ENCODE measurements around the gene ECEL1. TPM values are rescaled to one million over a fixed set of nuclear protein-coding genes. Genes with fewer than 3 reads are reported as not detected.
"Not testable (repeated sequence)": the region's sequence is repeated elsewhere in the genome, so short reads cannot be mapped to it uniquely, and the experiment has no call there.

The ECEL1 gene
- not detected for total RNA-seq

- POLR2A ChIA-PET, result no interaction called here
- ATAC-seq (ENCODE audit: low read depth) (no peak), DNase-seq (peak; percentile 52)
- Mint-ChIP-seq H3K9me3 (no peaks in the 10 kb centered on the region), H3K4me3 (no peak within 1 kb of the TSS), H3K4me1 (no peaks in the 10 kb centered on the region), H3K27me3 (peaks cover 47% of the 10 kb centered on the region), H3K27ac (no peak within 1 kb of the TSS), H3K36me3 (no peaks in the 10 kb centered on the region)
Measured at GRCh38 chr2:232487385-232488096, at the start of gene ECEL1. ECEL1 (minus strand) TSS chr2:232487834; CDS start chr2:232486653, 1,181 bp downstream.

DNA sequence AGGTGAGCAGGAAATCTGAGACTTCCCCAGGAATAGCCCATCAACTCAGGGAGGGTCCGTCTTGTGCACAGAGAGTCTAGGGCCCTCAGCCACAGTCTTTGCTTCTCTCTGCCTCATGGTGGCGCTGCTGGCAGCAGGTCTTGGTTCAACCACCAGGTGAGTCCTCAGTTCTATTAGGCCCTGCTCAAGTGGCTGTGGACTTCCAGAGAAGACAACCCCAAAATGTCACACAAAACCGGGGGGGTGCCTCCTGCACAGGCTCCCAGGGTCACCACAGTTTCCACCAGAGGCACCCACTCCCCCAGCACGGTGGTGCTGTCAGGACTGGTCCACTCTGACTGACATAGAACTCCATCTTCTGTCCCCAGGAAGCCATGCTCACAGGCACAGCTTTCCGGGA is 49.4 kb upstream of the ECEL1 start:
- Mint-ChIP-seq H3K27me3 (peaks cover 7% of the 10 kb centered on the region), H3K9me3 (peaks cover 2% of the 10 kb centered on the region), H3K36me3 (peaks cover 3% of the 10 kb centered on the region), H3K27ac (no peak overlapping the region), H3K4me1 (peaks cover 9% of the 10 kb centered on the region), H3K4me3 (no peak overlapping the region)
- DNase-seq (peak; percentile 28), ATAC-seq (ENCODE audit: low read depth) (no peak)
- POLR2A ChIA-PET, result no interaction called here

GRCh38 chr2:232535761-232536530 is 48.3 kb upstream of the ECEL1 start:
- peak; percentile 25 for DNase-seq
- H3K36me3 Mint-ChIP-seq, result peaks cover 3% of the 10 kb centered on the region
- POLR2A ChIA-PET, result no interaction called here
- H3K9me3 Mint-ChIP-seq, result peaks cover 2% of the 10 kb centered on the region
- no peak overlapping the region for H3K4me3 Mint-ChIP-seq
- peaks cover 9% of the 10 kb centered on the region for H3K4me1 Mint-ChIP-seq
- peaks cover 7% of the 10 kb centered on the region for H3K27me3 Mint-ChIP-seq
- H3K27ac Mint-ChIP-seq, result no peak overlapping the region
- no peak for ATAC-seq (ENCODE audit: low read depth)

DNA sequence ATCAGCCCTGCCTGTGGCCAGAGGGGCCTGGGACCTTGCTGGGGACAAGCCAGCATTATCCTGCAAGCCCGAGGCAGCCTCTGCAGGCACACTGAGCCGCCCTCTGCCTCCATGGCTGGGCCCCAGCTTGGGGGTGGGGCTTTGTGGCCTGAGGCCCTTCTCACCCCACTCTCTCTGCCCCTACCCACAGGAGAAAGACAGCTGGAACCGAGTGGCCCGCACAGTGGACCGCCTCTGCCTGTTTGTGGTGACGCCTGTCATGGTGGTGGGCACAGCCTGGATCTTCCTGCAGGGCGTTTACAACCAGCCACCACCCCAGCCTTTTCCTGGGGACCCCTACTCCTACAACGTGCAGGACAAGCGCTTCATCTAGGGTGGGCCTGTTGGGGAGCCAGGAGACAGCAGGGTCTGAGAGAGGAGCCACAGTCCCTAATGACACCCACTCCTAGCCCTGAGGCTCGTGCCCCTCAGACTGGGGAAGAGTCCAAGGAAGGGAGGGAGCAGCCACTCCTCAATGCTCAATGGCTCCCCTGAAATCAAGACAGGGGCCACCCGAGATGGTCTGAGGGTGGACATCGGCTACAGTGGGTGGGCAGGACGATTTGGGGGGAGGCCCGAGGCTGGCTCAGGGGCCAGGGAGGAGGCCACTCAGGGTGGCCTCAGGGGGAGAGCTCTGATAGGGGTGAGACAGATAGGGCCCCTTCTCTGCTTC is 47.5 kb upstream of the ECEL1 start:
- H3K27me3 Mint-ChIP-seq, result peaks cover 7% of the 10 kb centered on the region
- peaks cover 3% of the 10 kb centered on the region for H3K36me3 Mint-ChIP-seq
- no peak overlapping the region for H3K4me3 Mint-ChIP-seq
- peaks cover 2% of the 10 kb centered on the region for H3K9me3 Mint-ChIP-seq
- H3K27ac Mint-ChIP-seq, result no peak overlapping the region
- ATAC-seq (ENCODE audit: low read depth) (no peak), DNase-seq (peak; percentile 10)
- peaks cover 9% of the 10 kb centered on the region for H3K4me1 Mint-ChIP-seq
- POLR2A ChIA-PET, result no interaction called here

- ATAC-seq (ENCODE audit: low read depth) (no peak), DNase-seq (peak; percentile 20)
- H3K27me3 Mint-ChIP-seq, result peaks cover 7% of the 10 kb centered on the region
- H3K27ac Mint-ChIP-seq, result no peak overlapping the region
- no peak overlapping the region for H3K4me3 Mint-ChIP-seq
- H3K36me3 Mint-ChIP-seq, result peaks cover 3% of the 10 kb centered on the region
- POLR2A ChIA-PET, result no interaction called here
- peaks cover 12% of the 10 kb centered on the region for H3K4me1 Mint-ChIP-seq
- peaks cover 2% of the 10 kb centered on the region for H3K9me3 Mint-ChIP-seq
Measured at GRCh38 chr2:232533944-232534710, 46.5 kb upstream of the ECEL1 start.

GRCh38 chr2:232532821-232533220 is 45.2 kb upstream of the ECEL1 start:
- H3K9me3 Mint-ChIP-seq; H3K36me3 Mint-ChIP-seq; H3K4me3 Mint-ChIP-seq; ATAC-seq (ENCODE audit: low read depth); H3K27me3 Mint-ChIP-seq; POLR2A ChIA-PET; H3K4me1 Mint-ChIP-seq; H3K27ac Mint-ChIP-seq: not testable (repeated sequence)
- DNase-seq, result peak; percentile 22

GRCh38 chr2:232532419-232532818 is 44.8 kb upstream of the ECEL1 start:
- DNase-seq (no peak), ATAC-seq (ENCODE audit: low read depth) (no peak)
- Mint-ChIP-seq H3K27ac (no peak overlapping the region), H3K4me3 (no peak overlapping the region), H3K36me3 (peaks cover 3% of the 10 kb centered on the region), H3K4me1 (peaks cover 8% of the 10 kb centered on the region), H3K9me3 (peaks cover 2% of the 10 kb centered on the region), H3K27me3 (peaks cover 5% of the 10 kb centered on the region)
- POLR2A ChIA-PET, result no interaction called here

DNA sequence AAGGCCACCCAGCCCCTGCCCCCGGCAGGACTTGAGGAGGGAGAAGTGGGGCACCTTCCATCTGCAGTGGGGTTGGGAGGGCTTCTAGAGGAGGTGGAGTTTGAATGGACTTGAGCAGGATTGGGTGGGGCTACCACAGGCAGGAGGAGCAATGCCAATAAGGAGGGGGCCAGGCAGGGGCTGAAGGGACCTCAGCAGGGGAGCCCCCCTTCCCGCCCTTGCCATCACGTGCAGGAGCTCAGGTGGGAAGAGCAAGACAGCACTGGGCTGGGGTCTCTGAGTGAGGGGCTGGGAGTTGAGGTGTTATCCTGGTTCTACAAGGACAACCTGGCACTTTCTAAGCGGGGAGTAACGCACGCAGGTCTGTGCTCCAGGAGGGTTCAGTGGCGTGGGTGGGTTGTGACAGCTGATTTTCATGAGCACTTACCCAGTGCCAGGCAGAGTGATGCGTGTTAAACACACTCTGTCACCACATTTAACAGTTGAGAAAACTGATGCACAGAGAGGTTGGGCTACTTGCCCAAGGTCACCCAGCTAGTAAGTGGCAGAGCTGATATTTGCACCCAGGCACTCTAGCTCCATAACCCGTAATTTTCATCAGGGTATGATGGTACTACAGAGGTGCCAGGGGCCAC is 43.1 kb upstream of the ECEL1 start:
- POLR2A ChIA-PET, result interaction anchor here (1.2 kb wide), 1 partner anchor 9 kb away, joined by 4 read pairs; the partner anchor contains the start of gene CHRNG
- no peak overlapping the region for H3K4me3 Mint-ChIP-seq

DNA sequence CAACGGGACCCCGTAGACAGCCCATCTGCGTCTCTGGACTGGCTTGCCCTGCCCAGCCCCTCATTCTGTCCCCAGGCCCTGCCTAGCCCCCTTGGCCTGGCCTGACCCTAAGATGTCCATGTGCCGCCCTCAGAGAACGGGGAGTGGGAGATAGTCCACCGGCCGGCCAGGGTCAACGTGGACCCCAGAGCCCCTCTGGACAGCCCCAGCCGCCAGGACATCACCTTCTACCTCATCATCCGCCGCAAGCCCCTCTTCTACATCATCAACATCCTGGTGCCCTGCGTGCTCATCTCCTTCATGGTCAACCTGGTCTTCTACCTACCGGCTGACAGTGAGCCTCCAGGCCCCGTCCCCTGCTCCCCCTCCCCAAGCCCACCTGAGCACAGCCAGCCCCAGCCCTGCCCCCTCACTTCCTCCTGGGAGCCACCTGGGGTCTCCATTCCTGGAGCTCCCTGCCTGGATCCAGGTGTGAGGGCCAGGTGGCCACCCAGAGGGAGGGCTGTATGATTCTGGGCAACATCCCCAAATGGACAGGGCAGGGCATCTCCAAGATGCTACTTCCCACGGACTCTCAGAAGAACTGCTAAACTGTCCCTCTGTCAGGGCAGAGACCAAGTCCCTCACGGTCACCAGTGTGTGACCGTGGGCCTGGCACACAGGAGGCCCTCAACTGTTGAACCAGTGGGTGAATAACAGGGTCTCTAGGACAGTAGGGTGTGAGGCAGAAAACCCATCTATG is 42.3 kb upstream of the ECEL1 start:
- ATAC-seq (ENCODE audit: low read depth) (no peak), DNase-seq (no peak)
- no peaks in the 10 kb centered on the region for H3K9me3 Mint-ChIP-seq
- H3K27ac Mint-ChIP-seq, result no peak overlapping the region
- no peaks in the 10 kb centered on the region for H3K36me3 Mint-ChIP-seq
- peaks cover 8% of the 10 kb centered on the region for H3K4me1 Mint-ChIP-seq
- no peak overlapping the region for H3K4me3 Mint-ChIP-seq
- POLR2A ChIA-PET, result no interaction called here
- peaks cover 4% of the 10 kb centered on the region for H3K27me3 Mint-ChIP-seq

More for the DNA sequence above, 43.1 kb upstream of the ECEL1 start:
- peaks cover 4% of the 10 kb centered on the region for H3K27me3 Mint-ChIP-seq
- peaks cover 8% of the 10 kb centered on the region for H3K4me1 Mint-ChIP-seq
- no peak for DNase-seq
- no peaks in the 10 kb centered on the region for H3K36me3 Mint-ChIP-seq
- no peaks in the 10 kb centered on the region for H3K9me3 Mint-ChIP-seq
- no peak for ATAC-seq (ENCODE audit: low read depth)
- H3K27ac Mint-ChIP-seq, result no peak overlapping the region

- Mint-ChIP-seq H3K9me3 (no peaks in the 10 kb centered on the region), H3K27ac (peak overlapping the region; percentile 70), H3K27me3 (peaks cover 13% of the 10 kb centered on the region), H3K4me3 (peak overlapping the region; percentile 1), H3K4me1 (peaks cover 10% of the 10 kb centered on the region), H3K36me3 (no peaks in the 10 kb centered on the region)
- peak; percentile 56 for ATAC-seq (ENCODE audit: low read depth)
- POLR2A ChIA-PET, result no interaction called here
- DNase-seq, result no peak
Measured at GRCh38 chr2:232528746-232529460, 41.3 kb upstream of the ECEL1 start.

DNA sequence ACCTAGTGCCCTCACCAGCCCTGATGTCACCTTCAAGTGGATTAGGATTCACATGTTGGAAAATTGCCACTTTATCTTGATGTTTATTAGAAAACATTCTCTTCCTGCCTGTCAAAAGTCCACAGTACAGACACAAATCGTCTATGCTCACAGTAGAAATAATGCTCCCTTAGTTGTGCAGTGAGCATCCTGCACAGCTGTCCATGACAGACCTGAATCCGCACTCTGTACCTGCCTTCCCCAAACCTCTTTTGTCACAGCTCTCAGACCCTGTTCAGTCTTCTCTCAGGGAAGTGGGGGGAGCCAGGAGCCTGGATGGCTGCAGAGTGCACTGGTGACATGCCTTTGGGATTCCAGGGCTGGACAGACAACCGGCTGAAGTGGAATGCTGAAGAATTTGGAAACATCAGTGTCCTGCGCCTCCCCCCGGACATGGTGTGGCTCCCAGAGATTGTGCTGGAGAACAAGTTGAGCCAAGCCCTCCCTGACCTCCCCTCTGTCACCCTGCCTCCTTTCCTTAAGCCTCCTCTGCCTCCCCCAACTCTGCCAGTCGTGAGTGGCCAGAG is 40.4 kb upstream of the ECEL1 start:
- no peak overlapping the region for H3K27ac Mint-ChIP-seq
- no peaks in the 10 kb centered on the region for H3K9me3 Mint-ChIP-seq
- H3K27me3 Mint-ChIP-seq, result peaks cover 18% of the 10 kb centered on the region
- H3K36me3 Mint-ChIP-seq, result no peaks in the 10 kb centered on the region
- no peak for ATAC-seq (ENCODE audit: low read depth)
- DNase-seq, result no peak
- H3K4me1 Mint-ChIP-seq, result peaks cover 10% of the 10 kb centered on the region
- H3K4me3 Mint-ChIP-seq, result no peak overlapping the region
- POLR2A ChIA-PET, result no interaction called here
